IPS-18c (cell line): ENCODE measurements around the gene GRIA4.

ENCODE experiments used
- H3K4me3 ChIP-seq: 2 replicates; pipeline ENCODE4 v1.7.0; 2013; ENCODE audit warnings: low read depth, mild to moderate bottlenecking, low read length, moderate library complexity; ENCODE audit not compliant: insufficient read depth
- H3K9me3 ChIP-seq: one replicate; pipeline ENCODE4 v1.6.1; 2013; ENCODE audit warnings: mild to moderate bottlenecking, low read length, moderate library complexity; ENCODE audit not compliant: control insufficient read depth, insufficient read depth

GRIA4 gene

DNA sequence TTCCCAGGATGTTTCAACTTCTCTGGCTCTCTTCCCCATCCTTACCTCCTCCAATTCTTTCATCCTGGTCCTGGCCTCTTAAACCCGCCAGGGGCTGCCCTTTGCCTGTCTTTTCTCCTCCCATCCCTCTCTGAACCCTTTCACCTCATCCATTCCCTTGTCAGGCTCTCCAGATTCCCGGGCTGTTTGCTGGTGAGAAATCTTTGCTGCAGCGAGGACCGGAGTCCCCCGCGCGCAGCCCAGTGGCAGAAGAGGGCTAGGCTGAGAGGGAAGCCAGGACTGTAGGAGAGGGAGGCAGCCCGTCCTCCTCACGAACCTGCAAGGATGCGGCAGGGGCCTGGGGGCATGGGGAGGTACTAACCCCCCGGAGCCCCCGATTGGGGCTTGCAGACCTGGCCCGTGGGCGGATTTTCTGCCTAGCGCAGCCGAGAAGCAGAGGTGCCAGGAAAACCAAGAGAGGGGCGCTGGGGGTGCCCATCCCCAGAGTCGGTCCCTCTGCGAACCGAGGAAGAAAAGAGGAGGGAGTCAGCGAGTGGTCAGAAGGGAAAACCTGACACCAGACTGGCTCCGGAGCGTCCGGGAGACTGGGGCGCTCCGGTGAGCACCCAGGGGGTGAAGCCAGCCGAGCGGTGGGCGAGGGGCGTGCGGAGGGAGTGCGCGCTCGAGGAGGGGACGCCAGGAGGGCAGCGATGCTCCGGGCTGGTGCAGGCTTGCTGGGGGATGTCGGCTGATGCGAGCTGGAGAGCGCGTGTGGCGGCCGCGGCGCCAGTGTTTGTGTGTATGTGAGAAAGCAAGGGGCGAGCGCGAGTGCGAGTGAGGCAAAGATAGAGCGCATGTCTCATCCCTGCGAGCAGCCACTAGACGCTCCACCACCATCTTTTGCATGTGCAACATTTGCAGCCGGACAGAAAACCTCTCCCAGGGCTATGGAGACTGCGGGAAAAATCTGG, at the start of gene GRIA4:
TSS of gene GRIA4 (plus strand) at position 242 of the 950 bp plus-strand sequence. CDS start 925 bp downstream, outside the sequence.
- Histone ChIP-seq H3K9me3 (no peaks in the 10 kb centered on the region), H3K4me3 (peak within 1 kb of the TSS; percentile 67)

DNA sequence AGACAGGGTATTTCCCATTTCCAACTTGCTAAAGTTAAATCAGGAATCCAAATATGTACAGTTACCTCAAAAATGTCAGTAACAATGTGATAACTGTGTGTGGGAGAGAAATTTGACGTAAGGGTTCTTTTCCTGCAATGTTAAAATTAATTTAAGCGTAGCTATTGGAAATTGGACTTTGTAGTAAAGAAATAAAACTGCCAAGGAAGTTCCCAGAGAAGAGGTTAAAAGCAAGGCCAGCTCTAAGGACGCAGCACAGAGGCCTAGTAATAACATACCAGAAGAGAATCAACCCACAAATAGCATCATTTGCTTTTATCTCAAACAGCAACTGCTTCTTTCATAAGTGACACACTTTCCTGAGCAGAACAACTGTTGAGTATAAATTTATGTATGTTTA, 36.8 kb upstream of the GRIA4 start:
- no peak overlapping the region for H3K4me3 ChIP-seq
- no peaks in the 10 kb centered on the region for H3K9me3 ChIP-seq

DNA sequence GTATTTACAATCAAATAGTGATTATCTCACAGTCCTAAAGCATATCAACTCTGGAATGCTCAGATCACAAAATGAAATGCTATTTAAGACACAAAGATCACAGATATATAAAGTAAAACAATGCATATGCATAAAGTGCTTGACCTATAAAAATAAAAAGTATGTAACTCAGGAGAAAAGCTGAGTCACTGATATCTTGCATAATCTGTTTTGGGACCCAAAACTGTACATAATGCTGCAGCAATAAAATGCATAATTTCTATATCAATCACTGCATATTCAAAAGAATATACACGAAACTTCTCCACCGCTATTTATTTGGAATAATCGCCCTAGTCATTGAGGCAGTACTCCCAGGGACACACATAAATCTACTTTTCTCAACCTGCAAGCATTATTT, 34.9 kb upstream of the GRIA4 start:
- no peaks in the 10 kb centered on the region for H3K9me3 ChIP-seq

DNA sequence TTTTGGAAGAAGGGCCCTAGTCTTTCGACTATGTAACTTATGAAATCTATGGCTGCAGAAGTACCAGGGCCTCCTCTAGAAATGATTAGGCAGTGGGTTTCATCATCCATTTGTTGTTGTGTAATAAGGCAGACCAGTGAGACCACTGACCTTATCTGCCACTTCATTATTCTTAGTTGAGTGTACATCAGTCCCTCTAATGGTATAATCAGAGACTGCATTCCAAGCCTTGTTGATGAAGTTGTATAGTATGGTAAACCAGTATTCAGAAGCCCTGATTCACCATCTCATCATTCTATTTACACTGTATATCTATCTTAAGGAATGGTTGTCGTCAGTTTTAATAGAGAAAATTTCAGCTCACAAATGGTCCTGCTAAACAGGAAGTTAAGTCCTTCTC, 32.2 kb upstream of the GRIA4 start:
- no peaks in the 10 kb centered on the region for H3K9me3 ChIP-seq

More for the DNA sequence above, 34.9 kb upstream of the GRIA4 start:
- H3K4me3 ChIP-seq: no peak overlapping the region

DNA sequence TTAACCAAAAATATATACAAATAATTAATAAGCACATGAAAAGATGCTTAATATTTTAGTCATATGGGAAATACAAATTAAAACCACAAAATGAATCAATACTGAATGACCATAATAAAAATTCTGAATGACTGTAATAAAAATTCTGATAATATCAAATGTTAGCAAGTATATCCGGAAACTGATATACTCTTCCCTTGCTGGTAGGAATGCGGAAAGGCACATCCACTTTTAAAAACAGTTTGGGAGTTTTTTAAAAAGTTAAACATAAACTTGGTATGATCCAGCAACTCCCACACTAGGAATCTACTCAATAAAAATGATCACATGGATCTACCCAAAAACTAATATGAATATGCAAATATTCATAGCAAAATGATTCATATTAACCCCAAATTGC, 30.8 kb upstream of the GRIA4 start:
- no peaks in the 10 kb centered on the region for H3K9me3 ChIP-seq
- no peak overlapping the region for H3K4me3 ChIP-seq

More for the DNA sequence above, 32.2 kb upstream of the GRIA4 start:
- no peak overlapping the region for H3K4me3 ChIP-seq

DNA sequence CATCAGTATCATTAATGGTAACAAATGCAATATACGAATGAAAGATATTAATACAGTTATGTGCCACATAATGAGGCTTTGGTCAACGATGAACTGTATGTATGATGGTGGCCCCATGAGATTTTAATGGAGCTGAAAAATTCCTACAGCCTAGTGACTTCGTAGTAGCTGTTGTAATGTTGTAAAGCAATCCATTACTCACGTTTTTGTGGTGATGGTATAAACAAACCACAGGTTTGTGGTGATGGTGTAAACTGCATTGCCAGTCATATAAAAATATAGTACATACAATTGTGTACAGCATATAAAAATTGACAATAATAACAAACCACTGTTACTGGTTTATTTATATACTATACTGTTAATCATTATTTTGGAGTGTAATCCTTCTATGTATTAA, 27.4 kb upstream of the GRIA4 start:
- no peak overlapping the region for H3K4me3 ChIP-seq
- no peaks in the 10 kb centered on the region for H3K9me3 ChIP-seq

DNA sequence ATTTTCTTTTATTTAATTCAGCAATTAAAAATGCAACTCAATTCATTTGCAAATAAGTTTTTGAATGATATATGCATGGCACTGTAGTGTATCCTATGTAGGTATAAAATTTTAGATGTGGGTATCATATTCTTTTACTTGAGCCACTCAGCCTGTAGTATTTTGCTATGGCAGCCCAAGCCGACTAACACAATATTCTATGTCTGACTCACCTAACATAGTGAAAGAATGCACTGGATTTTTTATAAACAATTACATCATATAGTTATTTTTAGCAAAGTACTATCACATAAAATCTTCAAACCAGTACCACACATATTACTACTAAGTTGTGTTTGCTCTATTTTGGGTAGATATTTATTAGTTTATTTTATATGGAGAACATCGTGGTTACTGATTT, 21.9 kb upstream of the GRIA4 start:
- no peaks in the 10 kb centered on the region for H3K9me3 ChIP-seq
- no peak overlapping the region for H3K4me3 ChIP-seq

DNA sequence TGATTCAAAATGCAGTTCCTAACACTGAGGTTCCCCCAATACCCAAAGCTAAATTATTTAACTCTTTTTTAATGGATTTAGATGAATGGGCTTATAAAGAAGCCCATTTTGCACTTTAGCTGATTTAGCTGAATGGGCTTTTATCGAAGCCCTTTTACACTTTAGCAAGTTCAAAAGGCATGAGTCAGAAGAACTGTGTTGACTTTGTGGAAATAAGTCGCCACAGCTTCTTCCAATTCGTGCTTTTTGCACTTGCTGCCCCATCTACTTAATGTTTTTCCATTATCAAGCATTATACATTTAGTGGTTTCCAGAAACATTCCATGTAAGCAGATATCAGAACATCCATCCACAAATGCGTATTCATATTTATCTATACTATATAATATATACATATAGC, 20.5 kb upstream of the GRIA4 start:
- no peaks in the 10 kb centered on the region for H3K9me3 ChIP-seq
- no peak overlapping the region for H3K4me3 ChIP-seq

DNA sequence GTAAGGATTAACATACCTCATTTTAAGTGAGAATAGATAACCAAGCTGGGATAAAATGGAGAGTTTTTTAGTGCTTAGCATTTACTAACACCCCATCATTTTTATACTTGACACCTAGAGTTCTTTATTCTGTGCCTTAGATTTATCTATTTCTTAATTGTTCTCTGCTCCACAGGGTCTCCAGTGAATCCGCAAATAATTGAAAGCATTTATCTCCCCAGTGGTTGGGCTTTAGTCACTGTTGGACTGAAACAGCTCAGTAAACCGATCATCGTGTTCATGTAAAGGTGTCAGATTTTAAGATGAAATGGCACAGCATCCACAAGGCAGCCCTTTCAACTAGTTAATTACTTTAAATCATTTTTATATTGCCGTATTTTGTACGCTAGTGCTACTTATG, 17.8 kb upstream of the GRIA4 start:
- Histone ChIP-seq H3K9me3 (no peaks in the 10 kb centered on the region), H3K4me3 (no peak overlapping the region)

DNA sequence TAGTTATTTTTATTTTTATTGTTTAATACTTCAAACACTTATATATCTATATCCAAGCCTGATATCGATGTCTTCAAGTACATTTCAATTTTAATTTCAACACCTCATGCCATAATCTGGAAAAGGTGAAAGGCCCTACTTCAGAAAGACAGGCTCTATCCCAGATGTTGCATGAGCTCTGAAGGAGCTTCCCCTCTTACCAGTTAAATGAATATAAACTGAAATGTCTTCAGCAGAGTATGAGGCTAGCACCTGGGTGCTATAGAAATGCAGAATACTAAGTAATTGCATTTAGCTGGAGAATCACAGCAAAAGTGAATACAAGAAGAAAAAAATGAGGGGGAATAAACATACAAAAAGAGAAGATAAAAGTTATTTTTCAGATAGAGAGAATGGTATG, 11.5 kb upstream of the GRIA4 start:
- no peaks in the 10 kb centered on the region for H3K9me3 ChIP-seq
- no peak overlapping the region for H3K4me3 ChIP-seq

DNA sequence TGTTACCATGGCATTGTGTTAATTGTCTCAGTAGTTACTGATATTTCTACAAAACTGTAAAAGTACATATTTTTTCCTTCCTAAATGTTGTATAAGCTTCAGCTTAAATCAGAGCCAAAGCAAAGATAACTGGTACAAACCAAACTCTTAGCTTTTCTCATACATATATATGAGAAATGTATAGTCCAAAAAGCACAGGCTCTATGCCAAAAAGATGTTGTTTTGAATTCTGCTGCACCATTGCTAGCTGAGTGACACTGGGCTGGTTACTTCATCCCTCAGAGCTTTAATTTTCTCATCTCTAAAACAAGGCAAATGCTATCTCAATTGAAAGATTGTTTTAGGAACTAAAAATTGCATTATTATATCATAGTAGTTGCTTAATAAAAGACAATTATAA, 6.7 kb upstream of the GRIA4 start:
- H3K4me3 ChIP-seq: no peak overlapping the region
- no peaks in the 10 kb centered on the region for H3K9me3 ChIP-seq

DNA sequence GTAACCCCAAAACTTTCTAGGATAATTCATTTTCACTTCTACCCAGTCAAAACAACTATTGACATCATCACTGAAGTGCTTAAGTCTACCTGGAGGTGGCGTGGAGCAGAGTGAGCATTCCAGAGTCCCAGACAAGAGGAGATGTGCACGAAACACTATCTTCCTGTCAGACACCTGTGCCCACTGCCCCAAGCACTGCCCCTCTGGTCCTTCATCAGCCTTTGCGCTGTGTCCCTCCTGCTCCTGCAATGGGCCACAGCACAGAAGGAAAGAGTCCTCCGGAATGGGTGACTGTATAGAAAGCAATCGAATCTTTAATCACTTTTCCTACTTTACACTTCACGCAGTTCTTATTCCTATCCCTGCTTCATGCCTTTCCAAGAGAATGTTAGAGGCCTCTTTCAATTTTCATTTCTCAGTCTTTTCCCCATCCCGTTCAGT, 512 bp upstream of the GRIA4 start:
- Histone ChIP-seq H3K9me3 (no peaks in the 10 kb centered on the region), H3K4me3 (no peak overlapping the region; the same call in 1 of the 2 replicates)

DNA sequence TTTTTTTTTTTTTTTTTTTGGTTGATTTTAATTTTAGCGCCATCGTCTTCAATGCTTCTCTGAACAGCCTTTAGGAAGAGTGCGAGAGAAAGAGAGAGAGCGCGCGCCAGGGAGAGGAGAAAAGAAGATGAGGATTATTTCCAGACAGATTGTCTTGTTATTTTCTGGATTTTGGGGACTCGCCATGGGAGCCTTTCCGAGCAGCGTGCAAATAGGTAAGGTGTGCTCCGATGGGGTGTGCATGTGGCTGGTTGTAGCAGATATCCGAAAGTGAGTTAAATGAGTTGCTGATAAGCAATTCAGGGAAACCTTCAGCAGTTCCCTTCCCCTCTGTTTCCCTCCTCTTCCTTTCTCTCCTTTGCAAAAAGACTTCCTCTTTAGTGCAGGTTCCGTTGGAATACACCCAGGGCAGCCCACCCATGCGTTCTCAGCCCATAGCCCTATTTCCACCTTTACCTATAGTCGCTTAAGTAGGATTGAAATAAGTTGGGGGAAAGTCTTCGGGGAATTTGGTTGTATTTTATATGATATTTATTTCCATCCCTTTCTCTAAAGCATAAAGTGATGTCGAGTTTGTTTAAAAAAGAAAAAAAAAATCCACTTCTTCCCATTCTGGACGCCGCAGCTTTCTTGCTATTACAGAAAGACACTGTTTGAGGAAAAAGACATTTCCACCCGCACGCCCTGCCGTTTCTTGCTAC, 1.1 kb downstream of the GRIA4 start:
- H3K4me3 ChIP-seq: peak overlapping the region; percentile 67
- no peaks in the 10 kb centered on the region for H3K9me3 ChIP-seq

DNA sequence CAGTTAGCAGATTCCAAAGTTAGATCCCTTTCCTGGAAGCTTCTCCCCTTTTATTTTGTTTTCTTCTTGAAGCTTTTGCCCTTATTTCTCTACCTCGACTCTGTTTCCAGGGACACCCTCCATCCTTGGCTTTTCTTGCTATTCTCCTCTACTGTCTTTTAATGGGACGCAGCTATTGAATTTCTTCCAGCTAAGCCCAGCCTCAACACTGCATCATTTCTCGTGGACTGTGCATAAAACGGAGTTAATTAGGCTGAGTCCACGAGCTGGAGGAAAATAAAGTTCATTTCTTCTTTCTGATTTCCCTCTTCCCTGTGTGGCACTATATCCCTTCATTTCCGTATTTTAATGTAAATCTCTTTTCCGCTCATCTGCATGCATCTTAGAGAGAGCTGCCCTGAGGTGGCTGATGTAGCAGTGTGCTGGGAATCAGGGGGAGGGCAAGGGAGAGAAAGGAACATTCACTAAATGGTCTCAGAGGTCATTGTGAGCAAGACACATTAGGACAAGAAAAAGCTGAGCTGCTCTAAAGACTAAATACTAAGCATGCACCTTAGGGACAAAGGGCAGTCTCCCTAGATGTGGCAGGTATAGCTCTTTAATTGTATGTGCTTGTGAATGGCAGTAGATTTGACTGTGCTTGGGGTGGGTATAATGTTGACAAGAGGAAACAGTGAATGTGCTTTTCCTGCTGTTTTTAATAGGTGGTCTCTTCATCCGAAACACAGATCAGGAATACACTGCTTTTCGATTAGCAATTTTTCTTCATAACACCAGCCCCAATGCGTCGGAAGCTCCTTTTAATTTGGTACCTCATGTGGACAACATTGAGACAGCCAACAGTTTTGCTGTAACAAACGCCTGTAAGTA, 1.9 kb downstream of the GRIA4 start:
- Histone ChIP-seq H3K4me3 (peak overlapping the region; percentile 67; the same call in 1 of the 2 replicates), H3K9me3 (no peaks in the 10 kb centered on the region)

DNA sequence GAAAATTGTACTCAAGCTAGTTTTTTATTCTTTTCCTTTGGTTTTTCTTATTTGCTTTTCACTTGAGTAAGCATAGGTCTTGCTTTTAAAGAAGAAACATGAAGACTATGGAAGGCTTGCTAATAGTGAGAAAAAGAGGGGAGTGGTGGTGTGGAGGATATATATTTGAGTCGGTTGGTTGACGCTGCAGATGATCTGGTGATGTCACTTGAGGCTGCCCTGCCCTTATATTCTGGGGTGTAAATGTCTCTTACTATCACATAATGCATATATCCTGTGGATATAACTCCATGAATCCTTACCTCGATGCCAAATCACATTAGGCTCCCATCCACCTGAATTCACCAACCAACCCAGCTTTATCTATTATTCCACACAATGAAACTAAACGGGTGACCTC, 2.9 kb downstream of the GRIA4 start:
- Histone ChIP-seq H3K9me3 (no peaks in the 10 kb centered on the region), H3K4me3 (no peak overlapping the region)

DNA sequence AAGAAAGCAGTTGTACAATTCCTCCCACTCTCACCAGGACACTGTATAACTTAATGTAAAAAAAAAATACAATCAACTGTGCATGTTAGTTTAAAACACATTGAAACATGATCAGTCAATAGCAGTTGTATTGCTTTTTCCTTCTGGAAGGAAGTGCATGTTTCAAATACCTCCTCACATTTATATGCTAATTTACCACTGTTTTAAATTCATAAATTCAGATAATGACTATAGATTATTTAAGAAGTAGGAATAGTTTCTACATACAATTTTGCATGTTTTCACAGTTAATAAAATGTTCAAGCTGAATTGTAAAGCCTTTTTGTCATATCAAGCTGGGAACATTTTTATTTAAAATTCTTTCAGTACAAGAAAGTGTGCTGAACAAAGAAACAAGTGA, 3.3 kb downstream of the GRIA4 start:
- Histone ChIP-seq H3K4me3 (no peak overlapping the region), H3K9me3 (no peaks in the 10 kb centered on the region)

DNA sequence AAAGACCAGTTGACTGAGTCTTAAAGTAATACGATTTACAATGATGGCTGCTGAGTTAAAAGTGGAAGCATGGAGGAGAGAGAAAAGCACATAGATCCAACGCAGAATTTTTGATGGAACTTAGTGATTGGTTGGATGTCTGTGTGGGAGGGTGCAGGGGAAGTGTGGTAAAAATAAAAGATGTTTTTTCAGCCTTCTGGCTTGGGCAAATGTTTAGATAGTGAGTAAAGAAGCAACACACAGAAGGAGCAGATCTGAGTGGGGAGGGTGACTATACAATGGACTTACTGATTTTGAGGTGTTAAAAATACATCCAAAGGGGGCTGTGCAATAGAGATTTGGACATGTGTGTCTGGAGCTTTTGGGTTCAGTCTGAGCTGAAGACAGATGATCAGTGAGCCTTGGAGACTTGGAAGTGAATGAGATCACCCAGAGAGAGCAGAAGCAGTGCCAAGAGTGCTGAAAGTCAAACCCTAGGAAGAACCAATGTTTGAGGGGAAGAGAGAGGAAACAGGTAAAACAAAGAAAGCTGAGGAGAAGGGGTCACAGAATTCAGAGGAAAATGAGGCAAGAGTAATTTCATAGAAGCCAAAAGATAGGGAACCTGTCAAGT, 8.6 kb downstream of the GRIA4 start:
- no peaks in the 10 kb centered on the region for H3K9me3 ChIP-seq
- no peak overlapping the region for H3K4me3 ChIP-seq
